Fibroblast of skin of left biceps (primary cell): ENCODE data around the gene ANAPC2.

Experiments used
- DNase-seq, 2 experiments: peaks; one replicate each; pipeline ENCODE4 v3.0.0-alpha.2; 2013; ENCODE audit warnings: low read depth in 2 of 2

The ANAPC2 gene

GRCh38 chr9:137227853-137228505 lies 39.6 kb upstream of the ANAPC2 start:
- no peak for DNase-seq

DNA sequence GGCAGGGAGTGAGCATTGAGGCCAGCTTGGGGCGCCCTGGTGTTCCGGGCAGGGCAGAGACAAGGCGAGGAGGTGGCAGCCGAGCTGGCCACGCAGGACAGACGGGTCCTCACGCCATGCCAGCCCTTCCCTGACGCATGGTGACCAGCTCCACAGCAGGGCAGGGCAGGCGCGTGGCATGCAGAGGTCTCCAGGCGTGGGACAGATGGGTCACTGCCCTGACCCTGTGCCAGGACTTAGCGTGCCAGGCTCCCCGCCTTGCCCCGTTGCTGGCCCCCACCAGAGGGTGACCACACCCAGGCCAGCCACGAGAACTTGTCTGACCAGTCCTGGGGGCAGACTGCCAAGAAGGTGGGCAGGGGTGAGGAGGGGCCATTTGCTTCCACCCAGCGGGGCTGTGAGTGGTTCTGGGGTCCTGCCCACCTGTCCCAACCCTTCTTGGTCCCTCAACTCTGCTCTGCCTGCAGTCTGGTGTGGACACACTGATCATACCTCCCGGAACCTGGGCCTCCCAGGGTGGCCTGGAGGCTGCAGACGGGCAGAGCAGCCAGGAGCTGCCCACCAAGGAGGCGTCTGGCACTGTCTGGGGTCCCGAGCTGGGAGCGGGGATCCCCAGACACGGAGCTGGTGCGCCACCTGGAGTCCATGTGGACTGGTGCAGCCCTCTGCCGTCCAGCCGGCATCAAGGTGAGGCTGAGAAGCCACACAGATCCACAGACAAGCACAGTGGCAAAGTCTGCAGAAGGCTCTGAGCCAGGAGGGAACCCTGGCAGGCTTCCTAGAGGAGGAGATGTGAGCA lies 38.9 kb upstream of the ANAPC2 start, which contains the start of gene RNF224:
Gene RNF224 (plus strand): TSS at position 449 of the 799 bp plus-strand sequence. CDS start 834 bp downstream, outside the sequence.
- no peak for DNase-seq

GRCh38 chr9:137226338-137227053 lies 38.1 kb upstream of the ANAPC2 start:
- DNase-seq, result no peak

- DNase-seq, result no peak
Observed at GRCh38 chr9:137225699-137226331, 37.5 kb upstream of the ANAPC2 start.

DNA sequence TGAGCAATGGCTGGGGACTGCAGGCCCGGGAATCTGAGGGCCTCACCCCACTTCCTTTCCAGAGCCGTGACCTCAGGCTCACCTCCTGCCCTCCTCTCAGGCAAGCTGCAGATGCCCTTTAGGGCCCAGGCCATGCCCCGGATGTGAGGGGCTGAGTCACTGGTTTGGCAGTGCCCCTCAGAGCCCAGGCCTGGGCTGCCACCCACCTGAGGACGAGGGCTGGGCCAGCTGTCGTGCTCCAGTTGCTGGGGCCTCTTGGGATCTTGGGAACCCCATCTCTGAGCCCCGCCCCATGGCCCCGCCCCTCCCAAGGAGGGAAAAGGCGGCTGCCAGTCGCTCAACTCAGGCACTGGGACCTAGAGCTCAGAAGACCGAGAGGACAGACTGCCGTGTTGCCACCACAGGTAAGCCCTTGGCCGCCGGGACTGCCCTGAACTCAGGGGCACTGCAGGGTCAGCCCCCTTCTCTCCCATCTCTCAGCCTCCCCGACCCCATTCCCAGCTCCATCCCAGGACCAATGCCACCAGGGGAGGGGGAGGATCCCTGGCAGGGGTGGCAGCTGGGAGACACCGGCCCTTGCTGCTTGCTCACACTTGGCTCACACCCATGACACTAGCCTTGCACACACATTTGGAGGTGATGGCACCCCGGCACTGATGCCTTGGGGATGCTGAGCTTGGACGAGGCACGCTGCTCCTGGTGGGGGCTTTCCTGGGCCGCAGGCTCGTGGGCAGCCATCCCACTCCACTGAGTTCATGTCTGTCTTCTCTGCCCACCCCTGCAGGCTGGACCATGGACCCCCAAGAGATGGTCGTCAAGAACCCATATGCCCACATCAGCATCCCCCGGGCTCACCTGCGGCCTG lies 36.7 kb upstream of the ANAPC2 start, which contains the start of gene CYSRT1:
Gene CYSRT1 (plus strand): TSS at position 345 of the 865 bp plus-strand sequence. CDS start 448 bp downstream, at position 793.
- no peak for DNase-seq

DNA sequence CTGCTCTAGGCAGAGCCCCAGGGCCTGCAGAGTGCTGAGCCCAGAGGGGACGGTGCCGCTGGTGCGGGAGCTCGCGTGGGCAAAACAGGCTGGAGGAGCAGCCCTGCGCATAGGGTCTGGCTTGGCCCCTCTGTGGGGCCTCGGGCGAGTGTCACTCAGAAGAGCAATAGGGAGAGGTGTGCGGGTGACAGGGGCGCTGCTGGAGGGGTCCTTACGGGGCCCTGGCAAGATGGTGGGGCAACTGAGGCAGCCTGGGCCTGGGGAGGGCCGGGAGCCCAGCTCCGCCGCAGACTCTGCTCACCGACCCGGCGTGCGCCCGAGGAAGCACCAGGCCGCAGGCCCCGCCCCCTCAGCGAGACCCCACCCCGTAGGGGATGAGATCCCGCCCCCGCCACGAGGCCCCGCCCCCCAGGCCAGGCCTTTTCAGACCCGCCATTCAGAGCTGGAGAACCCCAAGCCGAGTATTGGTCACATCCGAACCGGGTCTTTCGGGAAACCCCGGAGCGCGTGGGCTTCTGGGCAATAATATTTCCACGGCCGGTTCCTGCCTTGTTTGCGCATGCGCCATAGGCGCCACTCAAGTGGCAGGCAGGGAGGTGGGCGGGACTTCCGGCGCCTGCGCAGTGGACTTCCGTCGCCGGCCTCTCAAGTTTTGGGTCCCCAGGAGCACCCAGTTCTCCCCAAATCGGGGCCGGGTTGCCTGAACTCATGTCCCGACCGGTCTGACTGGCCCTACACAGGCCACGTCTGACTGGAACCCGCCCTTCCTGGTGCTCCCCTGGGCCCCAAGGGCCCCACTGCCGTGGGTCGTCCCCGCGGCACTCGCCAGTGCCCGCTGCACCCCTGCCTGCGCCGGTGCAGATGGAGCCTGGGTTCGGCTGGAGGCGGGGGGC lies 35.0 kb upstream of the ANAPC2 start:
- DNase-seq, result peak; percentile 96 to 97

- DNase-seq, result no peak
Observed at GRCh38 chr9:137222190-137223077, 34.1 kb upstream of the ANAPC2 start, which contains the start of gene RNF208. Gene RNF208, minus strand, starts transcription at chr9:137222240. Its CDS starts 1,028 bp downstream, at chr9:137221212.

- no peak for DNase-seq
Observed at GRCh38 chr9:137221506-137222111, 33.2 kb upstream of the ANAPC2 start.

DNA sequence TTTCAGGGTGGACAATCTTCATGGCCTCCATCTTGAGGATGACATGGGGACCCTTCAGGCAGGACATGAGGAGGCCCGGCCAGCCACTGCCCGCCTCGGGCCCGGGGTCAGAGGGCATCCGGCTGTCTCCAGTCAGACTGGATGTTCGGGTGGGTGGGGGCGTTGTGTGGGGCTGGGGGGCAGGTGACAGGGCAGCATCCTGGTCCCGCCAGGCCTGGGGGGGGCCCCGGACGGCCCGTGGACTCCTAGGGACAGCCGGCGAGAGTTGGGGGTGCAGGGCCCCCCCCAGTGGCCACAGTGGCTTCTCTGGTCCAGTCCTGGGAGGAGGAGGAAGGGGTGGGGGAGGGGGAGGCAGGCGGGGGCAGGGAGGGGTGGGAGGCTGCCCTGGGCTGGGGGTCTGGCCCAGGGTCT lies 32.7 kb upstream of the ANAPC2 start:
- no peak for DNase-seq

GRCh38 chr9:137220317-137221094 lies 32.1 kb upstream of the ANAPC2 start:
- no peak for DNase-seq

- no peak for DNase-seq
Observed at GRCh38 chr9:137219757-137220316, 31.5 kb upstream of the ANAPC2 start.

GRCh38 chr9:137218754-137219271 lies 30.5 kb upstream of the ANAPC2 start:
- no peak for DNase-seq

- no peak for DNase-seq
Observed at GRCh38 chr9:137218212-137218753, 29.9 kb upstream of the ANAPC2 start.

- DNase-seq, result no peak
Observed at GRCh38 chr9:137217276-137218211, 29.2 kb upstream of the ANAPC2 start.

GRCh38 chr9:137216188-137216965 lies 28.0 kb upstream of the ANAPC2 start:
- no peak for DNase-seq
